GM18502 (cell line): ENCODE data around the gene MICAL3.

Source experiments
- ATAC-seq: cut with Tn5 transposase; IDR thresholded peaks from one replicate; pipeline ENCODE4 v1.9.1; 2021; ENCODE audit warnings: mild to moderate bottlenecking; ENCODE audit not compliant: unreplicated experiment, poor library complexity

The MICAL3 gene

GRCh38 chr22:17920145-17920605 lies 104.2 kb downstream of the MICAL3 start:
- ATAC-seq, result no peak

- ATAC-seq, result no peak
Observed at GRCh38 chr22:17919276-17920144, 104.9 kb downstream of the MICAL3 start.

GRCh38 chr22:17918840-17919239 lies 105.5 kb downstream of the MICAL3 start:
- ATAC-seq, result no peak

GRCh38 chr22:17917490-17917983 lies 106.8 kb downstream of the MICAL3 start:
- ATAC-seq, result no peak

- no peak for ATAC-seq
Observed at GRCh38 chr22:17916226-17916889, 108.0 kb downstream of the MICAL3 start.

- ATAC-seq, result no peak
Observed at GRCh38 chr22:17915676-17916075, 108.7 kb downstream of the MICAL3 start.

- no peak for ATAC-seq
Observed at GRCh38 chr22:17915188-17915587, 109.2 kb downstream of the MICAL3 start.

- no peak for ATAC-seq
Observed at GRCh38 chr22:17914474-17914873, 109.9 kb downstream of the MICAL3 start.

GRCh38 chr22:17913801-17914347 lies 110.5 kb downstream of the MICAL3 start:
- no peak for ATAC-seq

GRCh38 chr22:17912945-17913721 lies 111.2 kb downstream of the MICAL3 start:
- no peak for ATAC-seq

GRCh38 chr22:17911887-17912286 lies 112.5 kb downstream of the MICAL3 start:
- no peak for ATAC-seq

- no peak for ATAC-seq
Observed at GRCh38 chr22:17911312-17911705, 113.1 kb downstream of the MICAL3 start.

- no peak for ATAC-seq
Observed at GRCh38 chr22:17910561-17911311, 113.6 kb downstream of the MICAL3 start.

GRCh38 chr22:17907748-17908051 lies 116.7 kb downstream of the MICAL3 start:
- no peak for ATAC-seq

GRCh38 chr22:17906978-17907747 lies 117.2 kb downstream of the MICAL3 start:
- no peak for ATAC-seq

GRCh38 chr22:17905445-17905844 lies 118.9 kb downstream of the MICAL3 start:
- no peak for ATAC-seq

- no peak for ATAC-seq
Observed at GRCh38 chr22:17903564-17904295, 120.6 kb downstream of the MICAL3 start.

- ATAC-seq, result no peak
Observed at GRCh38 chr22:17902960-17903359, 121.4 kb downstream of the MICAL3 start.
